ENCODE measurements around the gene NCOR1.
"Not testable (repeated sequence)": the region's sequence is repeated elsewhere in the genome, so short reads cannot be mapped to it uniquely, and the experiment has no call there.

The NCOR1 gene

GRCh38 chr17:16145319-16145890 is 69.9 kb downstream of the NCOR1 start:
- DNase-seq: not testable (repeated sequence)

GRCh38 chr17:16141685-16142084 is 73.6 kb downstream of the NCOR1 start:
- DNase-seq: no peak

- DNase-seq: no peak
Observed at GRCh38 chr17:16140854-16141253, 74.5 kb downstream of the NCOR1 start.

DNA sequence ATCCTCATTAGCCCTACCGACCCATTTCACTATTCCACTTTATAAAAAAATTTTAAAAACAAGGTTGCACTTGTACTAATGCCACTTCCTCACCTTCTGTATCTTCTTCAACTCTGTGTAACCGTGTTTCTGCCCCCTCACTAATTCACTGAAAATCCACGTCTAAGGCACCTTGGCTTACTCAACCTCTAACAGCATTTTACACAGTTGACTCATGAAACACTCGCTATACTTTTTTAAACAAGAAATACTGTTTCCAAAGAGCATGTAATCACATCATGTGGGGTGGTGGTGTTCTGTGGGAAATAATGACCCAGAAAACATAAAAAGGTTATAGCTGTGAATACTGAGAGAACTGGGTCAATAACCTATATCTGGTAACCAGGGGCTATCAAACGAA is 79.9 kb downstream of the NCOR1 start:
- DNase-seq: no peak

GRCh38 chr17:16131593-16131992 is 83.7 kb downstream of the NCOR1 start:
- DNase-seq: no peak

DNA sequence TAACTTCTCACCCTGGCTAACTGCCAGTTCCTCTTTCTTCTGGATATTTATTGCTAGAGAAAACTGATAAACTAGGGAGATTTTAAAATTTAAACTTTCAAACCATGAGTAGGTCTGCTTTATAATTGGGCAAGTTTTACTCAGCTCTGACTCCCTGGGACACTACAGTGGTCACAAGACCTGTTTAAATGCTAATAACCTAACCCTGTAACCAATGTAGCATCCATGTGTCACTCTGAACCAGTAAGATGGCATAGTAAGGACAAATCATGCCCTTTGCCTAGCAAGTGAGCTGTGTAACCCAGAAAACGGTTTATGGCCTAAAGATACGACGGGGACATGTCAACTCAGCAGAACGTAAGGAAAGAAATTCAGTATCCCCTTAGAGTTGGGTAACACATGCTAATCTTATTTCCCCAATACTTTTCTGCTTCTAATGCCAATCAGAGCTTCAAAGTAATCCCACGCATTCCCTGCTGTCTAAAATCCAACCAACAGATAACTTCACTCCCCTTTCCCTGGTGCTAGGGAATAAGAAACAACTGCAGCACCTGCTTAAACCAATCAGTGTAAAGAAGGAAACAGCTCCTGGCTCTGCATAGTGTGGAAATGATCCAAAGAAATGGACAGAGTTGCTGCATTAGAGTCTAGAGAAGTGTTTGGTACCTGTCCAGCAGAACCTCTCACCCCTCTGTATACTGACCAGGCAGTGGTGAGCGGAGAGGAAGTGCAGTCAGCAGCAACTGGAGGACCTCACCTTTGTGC is 85.7 kb downstream of the NCOR1 start:
- DNase-seq: no peak

- no peak for DNase-seq
Observed at GRCh38 chr17:16123531-16123930, 91.8 kb downstream of the NCOR1 start.

DNA sequence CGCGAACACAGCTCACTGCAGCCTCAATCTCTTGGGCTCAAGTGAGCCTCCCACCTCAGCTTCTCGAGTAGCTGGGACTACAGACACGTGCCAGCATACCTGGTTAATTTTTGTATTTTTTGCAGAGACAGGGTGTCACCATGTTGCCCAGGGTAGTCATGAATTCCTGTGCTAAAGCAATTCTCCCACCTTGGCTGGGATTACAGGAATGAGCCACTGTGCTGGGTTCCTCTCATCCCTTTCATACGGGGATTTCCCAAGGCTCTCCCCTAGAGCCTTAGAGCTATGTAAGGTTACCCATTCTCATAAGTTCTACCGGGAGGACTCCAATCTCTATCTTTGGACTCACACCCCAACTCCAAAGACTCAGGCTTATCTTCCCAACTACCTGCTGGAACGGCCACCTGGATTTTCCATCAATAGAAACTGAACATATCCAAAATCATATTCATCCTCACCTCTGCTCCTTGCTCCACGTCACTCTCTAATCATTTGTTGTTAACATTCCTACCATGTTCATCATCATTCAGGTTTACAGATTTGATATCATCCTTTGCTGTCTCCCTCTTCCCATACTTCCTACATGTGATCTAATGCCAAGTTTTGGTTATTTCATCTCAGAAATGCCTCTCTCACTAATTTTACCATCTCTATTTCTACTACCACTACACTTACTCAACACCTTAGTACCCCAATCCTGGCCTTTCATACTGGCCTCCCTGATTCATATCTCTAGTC is 92.5 kb downstream of the NCOR1 start:
- no peak for DNase-seq

- no peak for DNase-seq
Observed at GRCh38 chr17:16121915-16122314, 93.4 kb downstream of the NCOR1 start.

DNA sequence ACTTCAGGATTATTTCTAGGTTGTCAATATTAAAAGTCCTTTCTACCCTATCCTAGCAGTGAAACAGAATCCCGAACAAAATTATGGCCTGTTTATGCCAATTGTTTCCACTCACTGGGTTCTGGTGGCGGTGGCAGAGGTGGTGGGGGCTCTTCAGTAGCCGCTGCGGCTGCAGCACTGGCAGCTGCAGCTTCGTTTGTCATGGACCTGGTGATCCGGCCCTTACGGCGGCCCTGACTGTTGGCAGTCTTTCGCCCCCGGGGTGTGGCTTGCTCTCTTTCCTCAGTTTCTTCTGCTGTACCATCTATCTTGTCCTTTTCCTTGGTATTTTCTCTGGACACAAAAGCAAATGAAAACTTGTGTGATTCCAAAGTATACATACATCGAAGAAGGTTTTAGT is 94.4 kb downstream of the NCOR1 start:
- no peak for DNase-seq

- no peak for DNase-seq
Observed at GRCh38 chr17:16117149-16117548, 98.2 kb downstream of the NCOR1 start.

GRCh38 chr17:16115077-16115698 is 100.1 kb downstream of the NCOR1 start:
- not testable (repeated sequence) for DNase-seq

DNA sequence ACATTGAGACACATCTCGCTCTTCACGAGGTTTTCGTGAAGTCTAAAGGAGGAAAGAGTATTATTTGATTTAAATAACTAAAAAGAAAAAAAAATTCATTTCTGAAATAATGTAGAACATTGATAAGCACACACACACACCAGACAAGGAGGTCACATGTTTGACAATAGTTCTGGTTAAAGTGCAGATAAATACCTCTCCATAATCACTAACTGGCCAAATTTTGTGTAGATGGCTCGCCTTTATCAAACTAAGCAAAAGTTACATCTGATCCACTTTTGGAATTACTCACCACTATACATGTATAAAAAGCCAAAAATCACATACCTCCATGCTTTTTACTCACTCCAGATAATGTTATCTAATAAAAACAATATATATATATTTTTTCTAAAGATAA is 106.5 kb downstream of the NCOR1 start:
- DNase-seq: no peak

DNA sequence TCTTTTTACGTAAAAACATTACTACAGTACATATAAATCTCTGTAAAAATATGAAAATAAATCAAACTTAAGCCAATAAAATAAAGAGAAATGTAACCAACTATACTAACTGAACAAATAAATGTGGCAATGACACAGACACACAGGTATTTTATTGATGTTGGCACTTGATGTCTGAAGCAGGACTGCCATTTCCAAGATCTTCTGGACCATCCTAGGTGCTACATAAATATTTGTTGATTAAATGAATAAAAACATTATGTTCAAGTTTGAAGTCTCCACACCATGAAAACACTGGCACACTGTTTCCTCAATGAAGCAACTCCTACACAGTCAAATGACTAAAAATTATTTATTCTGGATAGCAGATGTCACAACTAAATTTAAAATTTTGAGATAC is 106.9 kb downstream of the NCOR1 start:
- no peak for DNase-seq

- DNase-seq: no peak
Observed at GRCh38 chr17:16107165-16107770, 108.1 kb downstream of the NCOR1 start.

GRCh38 chr17:16106161-16106891 is 109.0 kb downstream of the NCOR1 start:
- peak; percentile 41 to 63 (median 49) for DNase-seq

GRCh38 chr17:16104189-16104588 is 111.1 kb downstream of the NCOR1 start:
- DNase-seq: no peak

DNA sequence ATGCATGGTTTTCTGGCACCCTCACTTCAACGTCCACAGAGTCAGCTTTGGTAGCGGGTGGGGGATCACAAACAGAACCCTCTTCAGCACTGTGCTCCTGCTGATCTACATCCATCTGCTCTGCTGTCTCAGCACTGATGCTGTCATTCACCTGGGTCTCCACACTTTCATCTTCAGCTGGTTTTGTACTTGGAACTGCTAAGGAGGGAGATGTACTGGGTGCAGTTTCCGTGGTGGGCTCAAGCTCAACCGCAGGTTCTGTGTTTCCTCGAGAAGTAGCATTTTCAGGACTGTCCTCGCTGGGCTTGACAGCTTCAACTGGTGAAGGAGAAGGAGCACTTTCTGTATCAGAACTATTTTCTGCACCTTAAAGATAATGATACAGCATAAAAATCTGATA is 113.9 kb downstream of the NCOR1 start:
- DNase-seq: no peak

- no peak for DNase-seq
Observed at GRCh38 chr17:16100737-16101400, 114.5 kb downstream of the NCOR1 start.

GRCh38 chr17:16091773-16092172 is 123.6 kb downstream of the NCOR1 start:
- DNase-seq: no peak

DNA sequence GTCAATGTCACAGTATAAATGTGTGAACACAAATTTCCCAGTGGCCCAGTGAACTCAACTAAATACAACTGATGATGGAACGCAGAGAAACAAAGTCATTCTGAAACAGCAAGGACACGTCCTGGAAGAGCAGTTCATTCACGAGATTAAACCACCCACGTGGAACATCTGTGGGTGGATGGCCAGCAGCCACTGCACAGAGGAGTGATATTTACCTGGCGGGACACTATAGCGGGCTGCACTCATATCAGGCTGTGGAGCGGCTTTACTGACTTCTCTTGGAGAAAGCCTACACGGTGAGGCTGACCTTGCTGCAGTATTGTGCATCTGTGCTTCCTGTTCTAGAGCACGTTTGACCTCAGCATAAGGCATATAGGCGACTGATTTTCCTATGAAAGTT is 128.4 kb downstream of the NCOR1 start:
- DNase-seq: no peak

Measured in suppressor macrophage treated with lipopolysaccharide for 1 hour (primary cell).